Measurements from ENCODE around the gene INPP5E. TPM values are rescaled to one million over a fixed set of nuclear protein-coding genes. Genes with fewer than 3 reads are reported as not detected.

Gene INPP5E
- total and polyA plus RNA-seq, 12 donors: 6.6 to 16.8 (median 9.3) TPM

- intact Hi-C loops (cut with DNase I): no loop called here
- ATAC-seq (no peak), DNase-seq (no peak)
- Histone ChIP-seq H3K27me3 (no peaks in the 10 kb centered on the region), H3K4me3 (no peak overlapping the region), H3K36me3 (peaks cover 0 to 97% (median 80%) of the 10 kb centered on the region in 9 donors), H3K9me3 (no peaks in the 10 kb centered on the region), H3K4me1 (no peaks in the 10 kb centered on the region), H3K27ac (no peak overlapping the region)
- no peak for TF ChIP-seq CTCF (IDR thresholded peaks at IDR 0.05)
- WGBS, 2 donors: 85 to 90% methylated on average over 26 of the region's 26 CpGs
Observed at GRCh38 chr9:136451221-136451877, 11.7 kb upstream of the INPP5E start.

- no peaks in the 10 kb centered on the region for H3K4me1 ChIP-seq
- intact Hi-C loops (cut with DNase I): no loop called here
- no peak for TF ChIP-seq CTCF (IDR thresholded peaks at IDR 0.05)
- WGBS, 2 donors: 87 to 91% methylated on average over 3 of the region's 3 CpGs
- H3K9me3 ChIP-seq: no peaks in the 10 kb centered on the region
- peaks cover 0 to 97% (median 64%) of the 10 kb centered on the region in 9 donors for H3K36me3 ChIP-seq
- DNase-seq (no peak), ATAC-seq (no peak)
- no peak overlapping the region for H3K4me3 ChIP-seq
- H3K27ac ChIP-seq: no peak overlapping the region
- no peaks in the 10 kb centered on the region for H3K27me3 ChIP-seq
Observed at GRCh38 chr9:136448655-136449054, 9.0 kb upstream of the INPP5E start.

GRCh38 chr9:136447173-136447778 is 7.6 kb upstream of the INPP5E start:
- DNase-seq: no peak
- no peaks in the 10 kb centered on the region for H3K27me3 ChIP-seq
- H3K4me3 ChIP-seq: no peak overlapping the region
- no peaks in the 10 kb centered on the region for H3K4me1 ChIP-seq
- H3K36me3 ChIP-seq: peaks cover 3 to 97% (median 73%) of the 10 kb centered on the region in 9 donors
- ATAC-seq: peak in 1 of 8 donors; percentile 42
- intact Hi-C loops (cut with DNase I): no loop called here
- TF ChIP-seq CTCF (IDR thresholded peaks at IDR 0.05): no peak
- H3K27ac ChIP-seq: no peak overlapping the region
- 95 to 96% methylated on average over 27 of the region's 27 CpGs for WGBS, 2 donors
- no peaks in the 10 kb centered on the region for H3K9me3 ChIP-seq

GRCh38 chr9:136445799-136446198 is 6.2 kb upstream of the INPP5E start:
- no peak overlapping the region for H3K4me3 ChIP-seq
- H3K9me3 ChIP-seq: no peaks in the 10 kb centered on the region
- WGBS, 2 donors: 94% methylated on average over 7 of the region's 7 CpGs
- no peak overlapping the region for H3K27ac ChIP-seq
- TF ChIP-seq CTCF (IDR thresholded peaks at IDR 0.05): no peak
- H3K27me3 ChIP-seq: no peaks in the 10 kb centered on the region
- no peak for ATAC-seq
- peaks cover 3 to 97% (median 71%) of the 10 kb centered on the region in 9 donors for H3K36me3 ChIP-seq
- H3K4me1 ChIP-seq: peaks cover 0 to under 1% (median 0%) of the 10 kb centered on the region in 9 donors
- no peak for DNase-seq
- intact Hi-C loops (cut with DNase I): loop anchor here in 1 of 10 donors (1.0 kb wide), 1 partner anchor 57 kb away; no protein-coding TSS in a partner anchor

All from heart right ventricle (tissue), 16 donors.